Right atrium auricular region (tissue), 2 donors: ENCODE data around the gene ITPK1. TPM values are rescaled to one million over a fixed set of nuclear protein-coding genes. Genes with fewer than 3 reads are reported as not detected.

Experiments used
- DNase-seq: peaks from one replicate; pipeline ENCODE4 v3.0.0-alpha.2; 2019; ENCODE audit warnings: low spot score
- H3K27ac ChIP-seq, 2 donors: fragments of 200-600 bp; sonication (generic); 1 replicate in 1 of 2; 2 replicates in 1 of 2; pipeline ENCODE4 v1.5.1; 2016 to 2019
- H3K27me3 ChIP-seq, 2 donors: fragments of 200-600 bp; sonication (generic); one replicate each; pipeline versions ENCODE4 v1.5.1 to v1.6.0; 2017 to 2019
- H3K36me3 ChIP-seq: fragments of 200-600 bp; sonication (generic); one replicate; pipeline ENCODE4 v1.5.1; 2016
- H3K4me1 ChIP-seq, 2 donors: fragments of 200-600 bp; sonication (generic); one replicate each; pipeline versions ENCODE4 v1.5.1 to v1.6.0; 2017 to 2019
- H3K4me3 ChIP-seq, 2 donors: fragments of 200-600 bp; sonication (generic); 1 replicate in 1 of 2; 2 replicates in 1 of 2; pipeline ENCODE4 v1.5.1; 2017 to 2019; ENCODE audit warnings: mild to moderate bottlenecking in 1 of 2, moderate library complexity in 1 of 2
- H3K9me3 ChIP-seq, 2 donors: fragments of 200-600 bp; sonication (generic); one replicate each; pipeline ENCODE4 v1.5.1; 2019
- total RNA-seq, 2 donors: library from RNA; depleted of rRNA; stranded (reverse); fragments of >200 nt; gene quantifications; one replicate each; pipeline ENCODE4 v1.1.0, GENCODE V29; 2016
- TF ChIP-seq, protein P1 (sequence below), 2 donors: fragments of 200-600 bp; sonication (generic); IDR thresholded peaks; one replicate each; pipeline ENCODE4 v1.5.1; 2019; ENCODE audit warnings: antibody characterized with exemption in 2 of 2

The ITPK1 gene
- total RNA-seq, 2 donors from 2014 or later: 58.3 to 76.0 TPM

DNA sequence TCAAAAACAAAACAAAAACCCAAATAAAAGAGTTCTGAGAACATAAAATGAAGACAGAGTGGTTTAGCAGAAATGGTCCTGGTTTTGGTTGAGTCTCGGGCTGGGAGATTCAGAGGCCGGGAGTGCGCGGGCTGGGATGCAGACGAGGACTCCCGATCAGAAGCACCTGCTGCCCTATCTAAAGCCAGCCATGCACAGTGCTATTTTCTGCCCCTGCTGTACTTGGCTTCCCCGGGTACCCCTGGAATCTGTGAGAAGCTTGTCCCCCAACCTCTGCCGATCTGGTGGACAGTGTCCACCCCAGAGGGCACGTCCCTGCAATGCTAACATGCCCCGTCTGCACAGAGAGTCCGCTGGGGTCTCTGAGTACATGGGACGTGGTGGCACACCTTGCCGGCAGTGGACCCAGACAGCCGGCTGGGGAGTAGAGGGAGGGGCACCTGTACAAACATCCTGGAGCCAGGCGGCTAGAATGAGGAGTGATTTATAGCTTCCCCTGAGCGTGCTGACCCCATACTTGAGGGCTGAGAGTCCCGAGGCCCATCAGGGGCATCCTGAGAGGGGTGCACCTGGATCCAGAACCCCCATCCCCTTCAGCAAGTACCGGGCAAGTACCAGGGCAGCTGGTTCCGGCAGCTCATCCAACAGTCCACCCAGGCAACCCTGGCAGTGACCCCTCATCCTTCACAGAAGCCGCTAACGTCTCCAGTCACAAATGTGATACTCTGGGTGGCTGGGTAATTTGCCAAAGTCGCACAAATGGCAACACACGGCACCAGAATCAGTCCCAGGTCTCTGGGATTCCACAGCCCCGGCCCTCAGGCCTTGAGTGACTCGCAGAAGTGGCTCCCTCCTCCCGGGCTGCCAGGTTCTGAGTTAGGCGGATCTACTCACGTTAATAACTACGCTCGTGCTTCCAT is 155.7 kb downstream of the ITPK1 start:
- Histone ChIP-seq H3K9me3 (no peaks in the 10 kb centered on the region), H3K36me3 (peaks cover 40% of the 10 kb centered on the region), H3K4me1 (peaks cover 0 to 34% of the 10 kb centered on the region in 2 donors), H3K4me3 (no peak overlapping the region), H3K27me3 (no peaks in the 10 kb centered on the region), H3K27ac (peak overlapping the region; percentile 64 to 72)
- TF ChIP-seq, protein P1, sequence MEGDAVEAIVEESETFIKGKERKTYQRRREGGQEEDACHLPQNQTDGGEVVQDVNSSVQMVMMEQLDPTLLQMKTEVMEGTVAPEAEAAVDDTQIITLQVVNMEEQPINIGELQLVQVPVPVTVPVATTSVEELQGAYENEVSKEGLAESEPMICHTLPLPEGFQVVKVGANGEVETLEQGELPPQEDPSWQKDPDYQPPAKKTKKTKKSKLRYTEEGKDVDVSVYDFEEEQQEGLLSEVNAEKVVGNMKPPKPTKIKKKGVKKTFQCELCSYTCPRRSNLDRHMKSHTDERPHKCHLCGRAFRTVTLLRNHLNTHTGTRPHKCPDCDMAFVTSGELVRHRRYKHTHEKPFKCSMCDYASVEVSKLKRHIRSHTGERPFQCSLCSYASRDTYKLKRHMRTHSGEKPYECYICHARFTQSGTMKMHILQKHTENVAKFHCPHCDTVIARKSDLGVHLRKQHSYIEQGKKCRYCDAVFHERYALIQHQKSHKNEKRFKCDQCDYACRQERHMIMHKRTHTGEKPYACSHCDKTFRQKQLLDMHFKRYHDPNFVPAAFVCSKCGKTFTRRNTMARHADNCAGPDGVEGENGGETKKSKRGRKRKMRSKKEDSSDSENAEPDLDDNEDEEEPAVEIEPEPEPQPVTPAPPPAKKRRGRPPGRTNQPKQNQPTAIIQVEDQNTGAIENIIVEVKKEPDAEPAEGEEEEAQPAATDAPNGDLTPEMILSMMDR (IDR thresholded peaks at IDR 0.05): no peak
- DNase-seq: no peak

DNA sequence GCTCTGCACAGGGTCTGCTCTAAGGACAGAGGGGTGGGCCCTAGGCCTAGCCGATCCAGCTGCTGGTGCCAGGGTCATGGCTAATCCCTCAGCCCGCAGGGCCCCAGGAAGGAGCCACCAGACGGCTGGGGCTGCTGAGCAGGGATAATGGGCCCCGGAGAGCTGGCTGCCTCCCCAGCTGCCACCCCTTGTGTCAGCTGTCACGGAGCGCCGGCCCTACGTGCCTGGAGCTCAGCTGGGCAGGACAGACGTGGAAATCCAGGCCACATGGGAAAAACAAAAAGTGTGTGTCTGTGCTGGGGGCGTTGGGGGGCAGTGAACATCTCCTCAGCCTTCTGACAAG is 156.6 kb downstream of the ITPK1 start:
- TF ChIP-seq, protein P1 (IDR thresholded peaks at IDR 0.05): no peak
- Histone ChIP-seq H3K4me3 (no peak overlapping the region), H3K36me3 (peaks cover 40% of the 10 kb centered on the region), H3K27ac (peak overlapping the region; percentile 64 to 72), H3K27me3 (no peaks in the 10 kb centered on the region), H3K9me3 (no peaks in the 10 kb centered on the region), H3K4me1 (peaks cover 0 to 25% of the 10 kb centered on the region in 2 donors)
- no peak for DNase-seq

DNA sequence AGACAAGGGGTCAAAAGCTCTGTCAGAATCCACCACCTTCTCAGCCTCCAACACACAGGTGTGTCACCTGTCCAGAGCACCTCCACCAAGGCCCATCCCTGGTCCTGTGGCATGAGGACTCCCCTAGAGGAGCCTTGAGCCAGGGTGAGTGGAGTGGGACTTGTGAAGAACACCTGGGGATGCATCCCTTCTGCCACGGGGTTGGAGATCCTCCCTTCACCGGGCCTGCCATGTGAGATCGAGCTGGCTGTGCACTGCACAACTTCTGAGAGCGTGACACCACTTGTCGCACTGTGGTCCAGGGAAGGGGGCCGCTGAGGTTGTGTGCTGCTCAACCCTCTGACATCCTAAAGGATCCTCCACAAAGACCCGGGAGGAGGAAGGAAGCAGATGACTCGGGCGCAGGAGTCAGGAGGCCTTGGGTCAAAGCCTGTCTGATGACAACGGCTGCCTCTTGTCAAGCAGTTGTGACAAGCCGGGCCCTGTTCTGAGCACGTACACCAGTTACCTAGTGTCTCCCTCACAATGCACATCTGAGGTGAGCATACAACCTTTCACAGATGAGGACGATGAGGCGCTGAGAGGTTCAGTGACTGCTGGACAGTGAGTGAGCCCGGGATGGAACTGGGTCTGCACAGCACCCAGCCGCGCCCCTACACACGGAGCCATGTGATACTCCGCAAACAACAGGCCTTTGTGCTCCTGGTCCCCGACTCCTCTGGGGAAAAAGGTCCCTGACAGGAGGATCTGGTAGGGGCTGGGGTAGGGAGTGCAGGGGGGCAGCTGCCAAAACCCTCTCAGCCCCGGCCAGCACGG is 157.1 kb downstream of the ITPK1 start:
- no peak for DNase-seq
- TF ChIP-seq, protein P1 (IDR thresholded peaks at IDR 0.05): no peak
- H3K27me3 ChIP-seq: no peaks in the 10 kb centered on the region
- H3K9me3 ChIP-seq: no peaks in the 10 kb centered on the region
- H3K36me3 ChIP-seq: peaks cover 40% of the 10 kb centered on the region
- H3K4me1 ChIP-seq: peaks cover 0 to 24% of the 10 kb centered on the region in 2 donors
- H3K27ac ChIP-seq: peak overlapping the region; percentile 64 to 72
- no peak overlapping the region for H3K4me3 ChIP-seq

DNA sequence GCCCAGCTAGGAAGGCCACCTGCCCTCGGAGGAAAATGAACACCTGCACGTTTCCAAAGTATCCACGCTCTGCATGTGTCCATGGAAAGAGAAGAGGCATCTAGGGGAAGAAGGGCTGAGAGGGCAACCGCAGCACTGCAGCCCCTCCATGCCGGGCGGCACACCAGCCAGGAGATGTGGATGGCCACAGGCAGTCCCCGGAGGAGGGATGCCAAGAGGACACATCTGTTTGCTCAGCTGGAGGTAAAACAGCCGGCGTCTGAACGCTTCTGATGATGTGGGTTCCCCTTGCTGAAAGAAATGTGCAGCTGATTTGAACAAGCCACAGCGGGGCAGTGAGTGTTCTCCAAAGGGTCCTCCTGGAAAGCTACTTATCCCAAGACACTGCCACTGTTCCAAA is 158.8 kb downstream of the ITPK1 start:
- Histone ChIP-seq H3K27ac (peak overlapping the region in 1 of 2 donors; percentile 72), H3K9me3 (no peaks in the 10 kb centered on the region), H3K27me3 (no peaks in the 10 kb centered on the region), H3K4me1 (peaks cover 0 to 32% of the 10 kb centered on the region in 2 donors), H3K36me3 (peaks cover 38% of the 10 kb centered on the region), H3K4me3 (no peak overlapping the region)
- TF ChIP-seq, protein P1 (IDR thresholded peaks at IDR 0.05): no peak
- no peak for DNase-seq

DNA sequence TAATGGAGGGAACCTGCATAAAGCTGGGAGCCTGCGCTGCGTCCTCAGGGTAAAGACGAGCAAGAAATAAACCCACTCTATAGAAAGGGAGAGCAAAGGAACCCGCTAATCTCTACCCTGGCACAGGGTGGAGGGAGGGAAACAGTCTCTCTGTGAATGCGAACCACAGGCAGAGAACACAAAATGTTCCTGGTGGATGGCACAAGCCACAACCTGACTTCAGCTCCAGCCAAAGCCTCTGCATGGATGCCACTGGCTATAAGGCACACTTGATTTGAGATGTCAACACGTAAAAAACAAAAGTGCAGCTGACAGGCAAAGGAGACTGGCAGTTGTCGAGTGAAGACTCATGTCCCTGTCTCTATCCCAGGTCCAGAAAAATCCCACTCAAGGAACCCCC is 160.3 kb downstream of the ITPK1 start:
- Histone ChIP-seq H3K27ac (peak overlapping the region; percentile 62 to 81), H3K4me1 (peaks cover 0 to 48% of the 10 kb centered on the region in 2 donors), H3K27me3 (no peaks in the 10 kb centered on the region), H3K36me3 (peaks cover 35% of the 10 kb centered on the region), H3K4me3 (no peak overlapping the region), H3K9me3 (no peaks in the 10 kb centered on the region)
- TF ChIP-seq, protein P1 (IDR thresholded peaks at IDR 0.05): no peak
- no peak for DNase-seq
